Spinal cord (tissue), 10 donors: ENCODE data around the gene DAPK1. TPM values are rescaled to one million over a fixed set of nuclear protein-coding genes. Genes with fewer than 3 reads are reported as not detected.

ENCODE experiments used
- DNase-seq, 6 donors: peaks; one replicate each; pipeline versions ENCODE4 v3.0.0 to v3.0.0-alpha.2; 2013 to 2015; ENCODE audit warnings: low spot score in 6 of 6, low read depth in 4 of 6
- H3K27ac ChIP-seq: one replicate; pipeline ENCODE4 v1.5.1; 2013; ENCODE audit warnings: low read depth, low read length, control low read depth
- H3K27me3 ChIP-seq: one replicate; pipeline ENCODE4 v1.6.1; 2013; ENCODE audit warnings: low read length; ENCODE audit not compliant: control insufficient read depth, insufficient read depth
- H3K36me3 ChIP-seq: one replicate; pipeline ENCODE4 v1.6.1; 2013; ENCODE audit warnings: low read length; ENCODE audit not compliant: control insufficient read depth, insufficient read depth
- H3K4me1 ChIP-seq: one replicate; pipeline ENCODE4 v1.6.1; 2013; ENCODE audit warnings: low read length; ENCODE audit not compliant: control insufficient read depth, insufficient read depth
- H3K4me3 ChIP-seq: one replicate; pipeline ENCODE4 v1.5.1; 2013; ENCODE audit warnings: low read depth, low read length, control low read depth
- H3K9me3 ChIP-seq: one replicate; pipeline ENCODE4 v1.6.1; 2013; ENCODE audit warnings: low read length; ENCODE audit not compliant: control insufficient read depth, insufficient read depth
- WGBS: methylation state at CpG from one replicate; pipeline ENCODE4 v1.1.5; 2013; ENCODE audit warnings: missing lambda C conversion rate; ENCODE audit not compliant: insufficient coverage; 5-methylcytosine and 5-hydroxymethylcytosine counted together
- polyA plus RNA-seq, 2 donors: library from polyadenylated mRNA; unstranded; fragments of 120-200 nt; gene quantifications; one replicate each; pipeline ENCODE4 v1.2.1, GENCODE V29; 2013; ENCODE audit not compliant: insufficient read length in 2 of 2
- total RNA-seq, 2 donors: library from RNA; depleted of rRNA in 1 of 2; stranded (reverse); fragments of 120-200 nt in 1 of 2; fragments of >200 nt in 1 of 2; gene quantifications; one replicate each; pipeline versions ENCODE4 v1.2.3 to v1.2.4, GENCODE V29; 2013 to 2014
- donor health status: healthy.

DAPK1 gene
- total and polyA plus RNA-seq, 4 donors, result 53.3 to 82.6 (median 77.9) TPM

GRCh38 chr9:87521834-87522233 lies 24.2 kb downstream of the DAPK1 start:
- Histone ChIP-seq H3K27me3 (no peaks in the 10 kb centered on the region), H3K27ac (no peak overlapping the region), H3K36me3 (peaks cover 2% of the 10 kb centered on the region), H3K9me3 (no peaks in the 10 kb centered on the region), H3K4me3 (no peak overlapping the region), H3K4me1 (peaks cover 8% of the 10 kb centered on the region)
- WGBS, result 87% methylated on average over 5 of the region's 7 CpGs
- no peak for DNase-seq

DNA sequence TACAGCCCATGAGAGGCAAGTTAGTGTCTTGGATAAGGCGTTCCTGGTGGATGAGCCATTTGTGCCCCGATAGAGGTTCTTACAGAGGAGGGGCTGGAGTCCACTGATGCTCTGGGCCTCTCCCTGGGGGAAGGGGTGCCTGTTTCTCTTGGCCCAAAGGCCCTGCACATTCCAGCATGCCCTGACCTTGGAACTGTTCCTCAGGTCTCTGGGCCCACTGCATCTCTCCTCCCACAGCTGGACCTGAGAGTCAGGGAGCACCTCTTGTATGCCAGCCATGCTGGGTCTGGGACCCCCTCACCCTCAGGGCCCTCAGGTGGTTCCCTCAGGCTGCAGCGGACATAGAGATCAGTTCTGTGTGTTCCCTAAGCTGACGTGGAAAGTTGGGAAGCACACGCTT lies 26.4 kb downstream of the DAPK1 start:
- Histone ChIP-seq H3K36me3 (peaks cover 2% of the 10 kb centered on the region), H3K27me3 (no peaks in the 10 kb centered on the region), H3K27ac (no peak overlapping the region), H3K4me3 (no peak overlapping the region), H3K4me1 (peaks cover 8% of the 10 kb centered on the region), H3K9me3 (no peaks in the 10 kb centered on the region)
- DNase-seq, result no peak
- WGBS, result 70% methylated on average over 5 of the region's 5 CpGs

- H3K27me3 ChIP-seq, result no peaks in the 10 kb centered on the region
- WGBS, result 63% methylated on average over 3 of the region's 9 CpGs
- H3K36me3 ChIP-seq, result peaks cover 2% of the 10 kb centered on the region
- no peak overlapping the region for H3K27ac ChIP-seq
- DNase-seq, result no peak
- no peaks in the 10 kb centered on the region for H3K9me3 ChIP-seq
- H3K4me3 ChIP-seq, result no peak overlapping the region
- H3K4me1 ChIP-seq, result peaks cover 12% of the 10 kb centered on the region
These were observed 28.1 kb downstream of the DAPK1 start for GRCh38 chr9:87525546-87526303.

GRCh38 chr9:87527211-87527916 lies 29.7 kb downstream of the DAPK1 start:
- 82% methylated on average over 11 of the region's 13 CpGs for WGBS
- Histone ChIP-seq H3K4me3 (no peak overlapping the region), H3K9me3 (no peaks in the 10 kb centered on the region), H3K27ac (no peak overlapping the region), H3K27me3 (no peaks in the 10 kb centered on the region), H3K4me1 (peaks cover 19% of the 10 kb centered on the region), H3K36me3 (peaks cover 2% of the 10 kb centered on the region)
- no peak for DNase-seq

- Histone ChIP-seq H3K9me3 (no peaks in the 10 kb centered on the region), H3K4me3 (no peak overlapping the region), H3K36me3 (peaks cover 2% of the 10 kb centered on the region), H3K27me3 (no peaks in the 10 kb centered on the region), H3K4me1 (peaks cover 19% of the 10 kb centered on the region), H3K27ac (no peak overlapping the region)
- DNase-seq, result peak in 3 of 6 donors; percentile 18 to 71 (median 46)
- 36% methylated on average over 3 of the region's 6 CpGs for WGBS
These were observed 31.3 kb downstream of the DAPK1 start for GRCh38 chr9:87528969-87529368.

DNA sequence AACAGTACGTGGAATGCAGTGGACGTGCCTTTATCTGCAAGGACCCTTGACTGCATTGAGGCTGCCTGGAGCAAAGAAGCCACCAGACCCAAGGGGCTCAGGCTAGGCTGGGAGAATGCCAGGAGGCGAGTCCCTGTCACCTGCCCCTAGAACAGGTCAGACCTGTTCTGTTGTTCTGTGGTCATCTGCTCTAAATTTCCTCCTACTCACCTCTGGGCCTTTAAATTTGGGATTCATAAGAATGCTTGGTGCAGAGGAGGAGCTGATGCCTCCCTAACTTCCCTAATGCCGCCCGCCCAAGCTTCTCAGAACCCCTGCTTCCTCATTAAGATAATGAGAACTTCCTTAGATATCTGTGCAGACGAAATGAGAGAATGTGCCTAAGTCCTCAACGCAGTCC lies 32.0 kb downstream of the DAPK1 start:
- WGBS, result 84% methylated on average over 3 of the region's 7 CpGs
- Histone ChIP-seq H3K36me3 (no peaks in the 10 kb centered on the region), H3K4me3 (no peak overlapping the region), H3K27ac (no peak overlapping the region), H3K9me3 (no peaks in the 10 kb centered on the region), H3K27me3 (no peaks in the 10 kb centered on the region), H3K4me1 (peaks cover 16% of the 10 kb centered on the region)
- DNase-seq, result no peak

- Histone ChIP-seq H3K4me1 (peaks cover 16% of the 10 kb centered on the region), H3K27me3 (no peaks in the 10 kb centered on the region)
- 42% methylated on average over 2 of the region's 4 CpGs for WGBS
These were observed 33.0 kb downstream of the DAPK1 start for GRCh38 chr9:87530716-87531115.

DNA sequence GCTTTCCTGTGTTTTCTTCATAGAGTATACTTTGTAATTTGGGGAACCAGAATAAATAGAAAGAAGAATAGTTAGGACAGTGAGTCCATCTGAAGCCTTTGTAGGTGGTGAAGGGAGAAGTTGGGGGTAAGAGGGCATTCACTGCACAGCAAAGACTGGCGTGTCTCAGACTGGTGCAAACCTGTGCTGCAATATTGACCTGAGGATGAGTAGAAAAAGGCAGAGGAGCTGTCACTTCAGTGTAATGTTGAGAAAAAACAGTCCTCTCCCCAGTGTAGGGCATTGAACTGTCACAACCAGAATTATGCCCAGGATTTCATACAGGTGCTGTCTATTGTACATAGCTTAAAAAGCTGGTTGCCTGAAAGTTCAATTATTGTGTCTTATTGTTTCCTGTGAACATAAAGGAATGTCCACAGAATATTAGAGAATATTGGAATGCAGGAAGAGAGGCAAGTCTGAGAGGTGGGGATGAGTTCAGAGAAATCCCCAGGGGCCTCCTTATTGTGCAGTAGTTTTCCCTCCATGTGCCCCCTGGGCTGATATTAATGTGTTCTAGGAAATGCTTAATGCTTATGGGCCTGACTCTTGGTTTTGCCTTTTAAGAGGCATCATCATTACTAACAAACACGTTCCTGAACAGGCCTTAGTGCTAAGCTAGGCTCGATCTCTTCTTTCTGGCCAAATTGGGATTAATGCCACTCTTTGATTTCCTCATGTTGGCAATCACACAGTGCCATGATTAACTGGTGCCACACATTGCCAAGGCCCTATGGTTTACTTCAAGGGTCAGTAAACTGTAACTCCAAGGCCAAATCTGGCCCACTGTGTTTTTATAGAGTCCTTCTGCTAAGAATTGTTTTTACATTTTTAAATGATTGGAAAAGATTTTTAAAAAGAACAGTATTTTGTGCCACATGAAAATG lies 34.0 kb downstream of the DAPK1 start:
- peaks cover 16% of the 10 kb centered on the region for H3K4me1 ChIP-seq
- H3K4me3 ChIP-seq, result no peak overlapping the region
- no peaks in the 10 kb centered on the region for H3K27me3 ChIP-seq
- H3K9me3 ChIP-seq, result no peaks in the 10 kb centered on the region
- H3K27ac ChIP-seq, result no peak overlapping the region
- WGBS, result 40% methylated on average over 3 of the region's 3 CpGs
- DNase-seq, result peak in 1 of 6 donors; percentile 48
- H3K36me3 ChIP-seq, result no peaks in the 10 kb centered on the region

More at GRCh38 chr9:87530716-87531115, 33.0 kb downstream of the DAPK1 start:
- no peak overlapping the region for H3K27ac ChIP-seq
- no peaks in the 10 kb centered on the region for H3K36me3 ChIP-seq
- no peak for DNase-seq
- H3K4me3 ChIP-seq, result no peak overlapping the region
- no peaks in the 10 kb centered on the region for H3K9me3 ChIP-seq

GRCh38 chr9:87533271-87533670 lies 35.6 kb downstream of the DAPK1 start:
- Histone ChIP-seq H3K4me1 (peaks cover 16% of the 10 kb centered on the region), H3K27ac (no peak overlapping the region), H3K4me3 (no peak overlapping the region), H3K27me3 (no peaks in the 10 kb centered on the region), H3K36me3 (no peaks in the 10 kb centered on the region), H3K9me3 (no peaks in the 10 kb centered on the region)
- DNase-seq, result no peak
- WGBS, result 100% methylated on average over 1 of the region's 2 CpGs
